Stimulated activated CD8-positive, alpha-beta memory T cell treated with anti-CD3 and anti-CD28 coated beads, Interleukin-4, amount 100 ng/mL, for 1 hour (primary cell): ENCODE data around the gene RIT1.
"Not testable (repeated sequence)": the region's sequence is repeated elsewhere in the genome, so short reads cannot be mapped to it uniquely, and the experiment has no call there.

ENCODE experiments used
- DNase-seq, 2 donors: peaks; one replicate each; pipeline ENCODE4 v3.0.0-alpha.2; 2020; ENCODE audit warnings: low read depth in 2 of 2, low spot score in 1 of 2

RIT1 gene

DNA sequence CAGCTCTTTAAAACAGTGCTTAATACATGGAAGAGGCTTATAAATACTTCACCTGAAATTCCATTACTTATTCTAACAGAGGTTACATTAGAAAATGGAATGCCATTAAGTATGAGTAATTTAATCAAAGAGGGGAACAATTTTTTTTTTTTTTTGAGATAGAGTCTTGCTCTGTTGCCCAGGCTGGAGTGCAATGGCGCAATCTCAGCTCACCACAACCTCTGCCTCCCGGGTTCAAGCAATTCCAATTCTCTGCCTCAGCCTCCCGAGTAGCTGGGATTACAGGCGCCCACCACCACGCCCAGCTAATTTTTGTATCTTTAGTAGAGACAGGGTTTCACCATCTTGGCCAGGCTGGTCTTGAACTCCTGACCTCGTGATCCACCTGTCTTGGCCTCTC lies 15.5 kb downstream of the RIT1 start:
- DNase-seq: not testable (repeated sequence)

DNA sequence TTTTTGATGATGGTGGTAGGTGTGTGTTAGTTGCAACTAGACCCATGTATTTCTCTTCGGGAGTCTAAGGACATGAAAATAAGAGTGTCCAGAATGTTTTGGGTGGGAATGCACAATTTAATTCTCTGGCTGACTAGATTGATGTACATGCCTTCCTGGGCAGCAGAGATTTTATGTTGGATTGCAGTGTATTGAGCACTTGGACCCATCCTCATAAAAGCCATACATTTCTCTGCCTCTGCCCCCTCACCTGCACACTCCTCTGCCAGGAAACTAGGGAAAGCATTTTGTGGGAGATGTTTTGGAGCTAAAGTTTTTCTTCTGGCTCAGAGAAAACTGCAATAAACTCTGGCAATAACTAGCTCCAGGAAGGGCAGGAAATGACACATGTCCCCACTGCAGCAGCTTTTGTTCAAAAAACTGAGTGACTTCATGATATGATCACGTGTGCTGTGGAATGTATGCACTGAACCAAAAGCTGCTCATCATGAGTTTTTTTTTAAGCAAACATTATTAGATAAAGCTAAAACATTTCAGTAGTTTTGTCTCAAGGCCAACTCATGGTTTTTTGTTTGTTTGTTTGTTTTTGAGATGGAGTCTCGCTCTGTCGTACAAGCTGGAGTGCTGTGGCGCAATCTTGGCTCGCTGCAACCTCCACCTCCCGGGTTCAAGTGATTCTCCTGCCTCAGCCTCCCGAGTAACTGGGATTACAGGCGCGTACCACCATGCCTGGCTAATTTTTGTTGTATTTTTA lies 17.6 kb downstream of the RIT1 start:
- no peak for DNase-seq

DNA sequence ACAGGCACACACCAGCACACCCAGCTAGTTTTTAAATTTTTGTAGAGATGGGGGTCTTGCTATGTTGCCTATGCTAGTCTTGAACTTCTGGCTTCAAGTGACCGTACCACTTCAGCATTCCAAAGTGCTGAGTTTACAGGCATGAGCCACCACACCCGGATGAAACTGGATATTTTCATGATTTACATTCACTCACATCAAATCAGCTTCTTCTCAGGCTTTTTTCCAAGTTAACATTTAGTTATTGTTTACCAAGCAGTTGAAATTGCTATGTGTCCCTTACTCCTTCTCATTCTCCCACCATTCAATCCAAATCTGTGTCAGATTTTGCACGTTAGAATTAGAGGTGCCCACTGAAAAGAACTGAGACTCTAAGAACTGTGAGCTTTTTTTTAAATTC lies 18.4 kb downstream of the RIT1 start:
- no peak for DNase-seq

DNA sequence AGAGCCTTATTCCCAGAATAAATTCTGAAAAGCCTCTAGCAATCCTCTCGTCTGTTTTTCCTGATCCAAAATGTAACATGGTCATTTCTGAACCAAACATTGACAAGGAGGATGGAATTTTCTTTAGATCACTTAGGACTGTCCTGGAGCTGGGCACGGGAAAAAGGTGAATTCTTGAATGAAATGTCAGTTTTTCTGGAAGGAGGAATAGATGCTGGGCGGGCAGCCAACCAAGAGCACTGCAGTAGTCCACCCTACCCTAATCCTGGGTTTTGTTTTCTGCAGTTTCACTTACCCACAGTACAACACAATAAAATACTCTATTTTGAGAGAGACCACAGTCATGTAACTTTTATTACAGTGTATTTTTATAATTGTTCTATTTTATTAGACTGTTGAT lies 20.9 kb downstream of the RIT1 start:
- DNase-seq: no peak

DNA sequence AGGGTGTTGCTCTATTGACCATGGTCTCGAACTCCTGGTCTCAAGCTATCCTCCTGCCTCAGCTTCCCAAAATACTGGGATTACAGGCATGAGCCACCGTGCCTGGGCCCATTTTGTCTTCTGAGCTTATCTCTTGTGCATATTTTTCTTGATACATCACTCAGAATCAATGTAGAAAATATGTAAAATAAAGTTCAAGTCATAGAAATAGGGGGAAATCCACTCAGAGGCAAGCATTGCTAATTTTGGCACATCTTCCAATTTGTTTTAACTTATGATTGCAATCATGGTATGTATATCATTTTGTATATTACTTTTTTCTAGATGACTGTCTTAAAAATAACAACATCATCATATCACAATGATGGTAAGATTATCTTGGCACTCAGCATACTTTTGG lies 21.6 kb downstream of the RIT1 start:
- no peak for DNase-seq

DNA sequence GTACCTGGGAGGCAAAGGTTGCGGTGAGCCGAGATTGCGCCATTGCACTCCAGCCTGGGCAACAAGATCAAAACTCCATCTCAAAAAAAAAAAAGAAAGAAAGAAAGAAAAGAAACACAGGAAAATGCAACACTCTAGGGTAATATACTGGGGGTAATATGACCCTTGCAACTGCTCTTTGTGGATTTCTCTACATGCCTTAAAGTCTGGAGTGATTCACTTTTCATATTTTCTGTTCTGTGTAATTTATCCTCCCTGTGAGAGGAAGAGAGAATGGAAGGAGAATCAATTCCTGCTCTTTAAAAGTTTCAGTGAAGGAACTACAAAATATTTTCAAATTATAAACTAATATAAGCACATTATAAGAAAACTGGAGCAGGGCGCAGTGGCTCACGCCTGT lies 22.7 kb downstream of the RIT1 start:
- DNase-seq: no peak

DNA sequence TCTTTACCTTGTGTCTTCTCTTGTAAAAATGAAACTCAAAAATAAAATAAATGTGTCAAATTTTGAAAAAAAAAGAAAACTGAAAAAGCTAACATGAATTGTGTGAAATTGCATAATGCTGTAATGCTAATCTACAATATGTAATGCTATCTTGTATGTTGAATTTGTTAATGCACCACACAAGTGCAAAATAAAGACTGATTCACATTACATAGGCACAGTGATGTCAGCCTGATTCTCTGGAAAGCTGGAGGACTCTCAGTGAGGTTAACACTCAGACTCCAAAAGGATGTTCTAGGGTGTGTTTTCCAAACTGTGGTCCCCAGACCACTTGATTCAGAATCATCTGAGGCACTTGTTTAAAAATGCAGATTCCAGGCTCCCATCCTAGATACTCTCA lies 26.2 kb downstream of the RIT1 start:
- no peak for DNase-seq

DNA sequence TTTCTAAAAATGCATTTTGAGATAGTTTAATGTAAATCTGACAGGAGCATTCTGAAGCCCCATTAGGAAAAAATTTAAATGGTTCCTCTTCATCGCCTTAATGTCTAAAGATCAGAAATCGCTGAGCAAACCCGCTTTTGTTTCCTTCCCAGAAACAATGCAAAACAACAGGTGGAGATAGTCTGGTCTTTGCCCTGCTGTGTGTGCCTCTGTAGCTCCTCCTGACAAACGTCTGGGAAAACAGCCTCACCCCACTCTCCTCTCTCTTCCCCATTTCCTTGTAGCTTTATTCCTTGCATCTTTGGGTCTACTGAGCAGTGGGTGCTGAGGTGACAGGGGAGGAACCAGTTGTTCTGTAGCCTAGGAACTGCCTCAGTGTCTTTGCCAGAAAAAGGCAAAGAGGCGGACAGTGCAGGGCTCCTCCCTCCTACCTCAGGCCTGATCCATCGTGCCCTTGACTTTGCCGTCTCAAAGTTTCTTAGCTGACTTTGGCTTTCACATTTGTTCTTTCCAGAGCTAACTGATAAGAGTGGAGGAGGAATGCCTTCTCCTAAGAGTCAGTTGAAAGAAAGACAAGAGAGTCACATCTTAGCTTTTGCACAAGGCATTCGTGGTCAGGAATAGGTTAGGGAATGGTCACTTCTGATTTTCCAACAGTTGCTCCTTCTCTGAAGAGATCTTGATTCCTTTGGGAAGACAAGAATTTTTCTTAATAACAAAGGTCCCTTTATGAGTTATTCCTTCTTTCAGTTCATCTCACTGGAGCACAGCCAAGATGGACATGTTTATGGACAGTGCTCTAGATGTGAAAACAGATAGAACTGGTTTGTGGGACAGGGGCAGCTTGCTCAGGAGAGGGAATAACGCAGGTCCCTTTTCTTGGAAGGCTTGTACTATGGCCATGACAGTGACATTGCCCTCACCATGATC lies 26.9 kb downstream of the RIT1 start:
- DNase-seq: no peak

DNA sequence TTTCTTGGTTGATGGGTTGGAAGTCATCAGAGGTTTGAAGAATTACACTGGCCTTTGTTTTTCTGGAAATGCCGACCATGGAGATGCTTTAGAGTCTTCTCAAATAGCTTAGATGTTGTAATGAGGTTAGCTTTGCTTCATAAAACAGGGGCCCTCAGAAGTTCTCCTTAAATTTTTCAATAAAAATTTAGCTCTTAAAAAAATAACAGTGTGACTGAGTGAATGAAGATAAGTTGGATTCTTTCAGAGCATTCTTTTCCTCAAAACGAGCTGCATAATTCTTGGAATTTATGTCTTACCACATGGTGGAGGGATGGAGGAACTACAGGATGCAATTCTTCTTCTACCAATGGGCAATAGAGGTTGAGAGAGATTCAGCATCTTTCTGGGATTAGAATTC lies 28.4 kb downstream of the RIT1 start:
- DNase-seq: no peak

DNA sequence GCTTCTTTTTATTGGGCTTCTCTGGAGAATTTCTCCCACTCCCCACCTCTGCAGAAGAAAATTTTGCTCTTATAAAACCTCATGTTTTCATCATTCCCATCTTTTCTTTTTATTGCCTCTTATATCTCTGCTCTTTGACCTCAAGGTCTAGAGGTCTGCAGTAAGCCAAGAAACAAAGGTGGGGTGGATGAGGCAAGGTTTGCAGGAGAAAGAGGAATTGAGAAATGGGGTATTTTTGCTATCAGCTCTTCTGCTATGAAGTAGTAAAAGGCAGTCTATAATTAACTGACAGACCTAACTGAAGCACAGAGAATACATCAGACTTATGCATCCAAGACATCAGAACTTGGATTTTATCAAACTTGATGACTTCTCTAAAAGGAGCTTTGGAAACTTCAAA lies 28.9 kb downstream of the RIT1 start:
- DNase-seq: no peak

DNA sequence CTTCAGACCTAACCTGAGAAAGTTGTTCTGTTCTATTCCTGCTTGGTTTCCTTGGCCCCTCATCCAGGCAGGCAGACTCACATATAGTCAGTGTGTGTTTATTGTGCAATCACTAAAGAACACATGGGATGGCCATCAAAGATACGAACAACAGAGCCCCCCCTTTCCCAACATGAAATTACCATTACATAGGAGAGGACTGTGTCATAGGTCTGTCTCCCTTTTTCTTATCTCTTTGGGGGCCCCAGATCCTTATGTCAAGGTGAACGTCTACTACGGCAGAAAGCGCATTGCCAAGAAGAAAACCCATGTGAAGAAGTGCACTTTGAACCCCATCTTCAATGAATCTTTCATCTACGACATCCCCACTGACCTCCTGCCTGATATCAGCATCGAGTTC lies 30.2 kb downstream of the RIT1 start:
- DNase-seq: no peak

DNA sequence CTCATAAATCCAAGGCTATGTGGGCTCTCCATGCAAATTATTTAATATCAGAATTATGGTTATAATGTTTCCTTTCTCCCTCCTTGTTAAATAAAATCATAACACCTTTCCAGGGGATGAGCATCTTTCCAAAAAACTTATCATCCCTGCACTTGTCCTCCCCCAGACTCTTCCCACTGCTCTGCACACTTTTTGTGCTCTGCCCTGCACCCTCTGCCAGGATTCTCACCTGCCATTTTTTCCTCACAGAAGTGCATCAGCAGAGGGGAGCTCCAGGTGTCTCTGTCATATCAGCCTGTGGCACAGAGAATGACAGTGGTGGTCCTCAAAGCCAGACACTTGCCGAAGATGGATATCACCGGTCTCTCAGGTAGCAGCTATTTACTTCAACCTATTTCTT lies 30.9 kb downstream of the RIT1 start:
- DNase-seq: no peak

DNA sequence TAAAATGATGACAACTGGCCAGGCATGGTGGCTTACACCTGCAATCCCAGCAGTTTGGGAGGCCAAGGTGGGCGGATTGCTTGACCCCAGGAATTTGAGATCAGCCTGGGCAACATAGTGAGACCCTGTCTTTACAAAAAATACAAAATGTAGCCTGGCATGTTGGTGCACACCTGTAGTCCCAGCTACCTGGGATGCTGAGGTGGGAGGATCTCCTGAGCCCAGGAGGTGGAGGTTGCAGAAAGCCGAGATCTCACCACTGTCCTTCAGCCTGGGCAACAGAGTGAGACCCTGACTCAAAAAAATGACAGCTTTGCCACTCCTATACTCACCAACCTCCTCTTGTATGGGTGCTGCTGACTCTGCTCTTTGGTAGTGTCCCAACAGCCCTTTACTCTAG lies 33.2 kb downstream of the RIT1 start:
- no peak for DNase-seq

DNA sequence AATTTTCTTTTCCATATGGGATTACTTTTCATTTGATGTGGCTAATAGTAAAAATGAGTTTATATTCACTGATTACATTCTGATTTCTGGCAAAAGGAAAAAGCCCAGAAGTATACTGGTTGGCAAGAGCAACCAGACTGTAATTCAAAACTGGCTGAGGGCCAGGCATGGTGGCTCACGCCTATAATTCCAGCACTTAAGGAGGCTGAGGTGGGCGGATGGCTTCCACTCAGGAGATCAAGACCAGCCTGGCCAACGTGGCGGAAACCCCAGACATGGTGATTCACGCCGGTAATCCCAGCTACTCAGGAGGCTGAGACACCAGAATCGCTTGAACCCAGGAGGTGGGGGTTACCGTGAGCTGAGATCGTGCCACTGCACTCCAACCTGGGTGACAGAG lies 37.3 kb downstream of the RIT1 start:
- no peak for DNase-seq

DNA sequence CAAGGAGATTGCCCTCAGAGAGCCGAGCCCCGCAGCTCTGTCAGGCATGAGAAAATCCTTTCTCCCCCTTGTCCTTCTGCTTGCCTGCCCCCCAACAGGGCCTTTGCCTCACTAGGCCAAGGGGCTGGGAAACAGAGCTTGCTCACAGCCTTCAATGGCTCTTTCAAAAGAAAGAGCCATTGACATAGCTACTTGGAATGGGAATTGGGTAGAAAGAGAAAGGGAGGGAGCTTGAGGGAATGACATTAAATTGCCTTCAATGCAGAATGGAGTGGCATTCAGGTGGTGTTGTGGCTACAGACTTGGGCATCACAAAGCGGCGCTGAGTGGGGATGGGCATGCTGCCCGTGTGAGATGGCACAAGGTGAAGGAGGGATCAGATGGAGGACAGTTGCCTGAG lies 38.6 kb downstream of the RIT1 start:
- DNase-seq: no peak

DNA sequence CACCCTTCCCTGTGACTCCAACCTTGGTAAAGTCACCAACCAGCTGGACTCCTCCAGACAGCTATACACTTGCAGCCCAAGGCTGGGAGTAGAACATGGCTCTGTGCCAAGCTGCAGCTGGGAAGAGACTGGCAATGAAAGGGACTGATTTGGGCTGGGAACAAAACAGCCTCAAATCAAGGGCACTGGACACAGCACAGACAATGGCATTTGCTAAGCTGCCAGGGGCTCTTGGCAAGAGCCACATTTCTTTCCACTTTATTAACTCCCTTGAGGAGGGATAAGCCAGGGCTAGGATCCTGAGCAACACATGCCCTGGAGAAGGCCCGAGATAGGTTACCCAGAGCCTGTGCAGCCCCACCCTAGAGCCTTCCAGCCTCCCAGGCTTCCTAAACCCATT lies 39.8 kb downstream of the RIT1 start:
- DNase-seq: no peak

DNA sequence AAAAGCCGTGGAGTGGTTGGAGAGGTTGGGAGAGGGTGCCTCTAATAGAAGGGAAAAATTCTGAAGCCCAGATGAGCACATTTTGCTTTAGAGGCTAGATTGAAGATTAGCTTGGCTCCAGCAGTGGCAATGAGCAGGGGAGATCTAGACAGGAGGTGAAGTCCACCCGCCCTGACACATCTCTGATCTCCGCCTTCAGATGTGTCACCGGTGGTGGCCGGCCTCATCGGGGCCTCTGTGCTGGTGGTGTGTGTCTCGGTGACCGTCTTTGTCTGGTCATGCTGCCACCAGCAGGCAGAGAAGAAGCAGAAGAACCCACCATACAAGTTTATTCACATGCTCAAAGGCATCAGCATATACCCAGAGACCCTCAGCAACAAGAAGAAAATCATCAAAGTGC lies 43.4 kb downstream of the RIT1 start:
- DNase-seq: no peak

DNA sequence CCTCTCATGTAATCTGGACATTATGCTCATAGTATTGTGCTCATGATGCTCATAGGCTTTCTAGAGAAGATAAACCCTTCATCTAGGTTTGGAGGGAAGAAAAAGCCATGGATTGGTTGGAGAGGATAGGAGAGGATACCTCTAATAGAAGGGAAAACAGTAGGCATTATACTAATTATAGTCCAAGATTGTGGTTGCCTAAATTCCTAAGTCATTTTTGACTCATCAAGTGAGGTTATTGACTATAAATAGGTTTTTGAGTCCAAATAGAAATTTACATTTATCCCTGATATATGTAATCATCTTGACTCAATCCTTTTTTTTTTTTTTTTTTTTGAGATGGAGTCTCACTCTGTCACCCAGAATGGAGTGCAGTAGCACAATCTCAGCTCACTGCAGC lies 46.8 kb downstream of the RIT1 start:
- no peak for DNase-seq

DNA sequence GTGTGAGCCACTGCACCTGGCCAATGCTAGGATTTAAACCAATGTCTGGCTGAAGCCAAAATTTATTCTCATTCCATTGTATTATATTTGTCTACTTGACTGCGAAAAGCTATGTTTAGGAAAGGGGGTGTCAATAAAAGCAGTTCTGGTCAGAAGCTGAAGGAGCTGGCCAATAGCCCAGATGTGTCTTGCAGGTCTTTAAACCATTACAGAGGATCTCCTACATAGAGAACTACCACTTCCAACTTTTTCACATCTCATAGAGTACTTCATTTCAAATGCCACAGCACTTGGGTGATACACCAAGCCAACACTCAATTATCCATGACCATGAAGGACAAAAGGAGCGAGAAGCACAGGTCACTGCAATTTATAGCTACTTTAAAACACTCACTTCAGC lies 49.3 kb downstream of the RIT1 start:
- no peak for DNase-seq

DNA sequence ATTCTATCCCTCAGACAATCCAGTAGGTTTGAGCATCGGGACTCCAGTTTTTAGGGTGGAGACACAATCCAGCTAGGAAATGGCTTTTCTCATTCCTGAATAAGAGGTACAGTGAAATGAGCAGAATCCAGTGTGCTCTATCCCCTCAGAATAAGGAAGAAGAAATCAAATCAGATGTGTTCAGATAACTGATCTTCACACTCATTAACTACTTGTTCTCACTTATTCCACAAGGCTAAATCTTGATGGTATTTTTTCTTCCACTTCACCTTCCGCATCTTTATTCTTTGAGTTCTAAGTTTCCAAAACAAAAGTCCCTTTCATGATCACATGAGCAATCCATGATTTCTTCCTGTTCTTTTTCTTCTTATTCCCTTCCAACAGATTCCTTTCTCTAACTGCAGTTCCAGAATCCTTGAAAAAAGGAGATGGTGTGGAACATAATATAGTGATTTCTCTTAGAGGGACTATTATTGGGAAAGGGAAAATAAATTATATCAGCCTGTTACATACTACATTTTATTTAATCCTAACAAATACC lies 50.1 kb downstream of the RIT1 start:
- no peak for DNase-seq

DNA sequence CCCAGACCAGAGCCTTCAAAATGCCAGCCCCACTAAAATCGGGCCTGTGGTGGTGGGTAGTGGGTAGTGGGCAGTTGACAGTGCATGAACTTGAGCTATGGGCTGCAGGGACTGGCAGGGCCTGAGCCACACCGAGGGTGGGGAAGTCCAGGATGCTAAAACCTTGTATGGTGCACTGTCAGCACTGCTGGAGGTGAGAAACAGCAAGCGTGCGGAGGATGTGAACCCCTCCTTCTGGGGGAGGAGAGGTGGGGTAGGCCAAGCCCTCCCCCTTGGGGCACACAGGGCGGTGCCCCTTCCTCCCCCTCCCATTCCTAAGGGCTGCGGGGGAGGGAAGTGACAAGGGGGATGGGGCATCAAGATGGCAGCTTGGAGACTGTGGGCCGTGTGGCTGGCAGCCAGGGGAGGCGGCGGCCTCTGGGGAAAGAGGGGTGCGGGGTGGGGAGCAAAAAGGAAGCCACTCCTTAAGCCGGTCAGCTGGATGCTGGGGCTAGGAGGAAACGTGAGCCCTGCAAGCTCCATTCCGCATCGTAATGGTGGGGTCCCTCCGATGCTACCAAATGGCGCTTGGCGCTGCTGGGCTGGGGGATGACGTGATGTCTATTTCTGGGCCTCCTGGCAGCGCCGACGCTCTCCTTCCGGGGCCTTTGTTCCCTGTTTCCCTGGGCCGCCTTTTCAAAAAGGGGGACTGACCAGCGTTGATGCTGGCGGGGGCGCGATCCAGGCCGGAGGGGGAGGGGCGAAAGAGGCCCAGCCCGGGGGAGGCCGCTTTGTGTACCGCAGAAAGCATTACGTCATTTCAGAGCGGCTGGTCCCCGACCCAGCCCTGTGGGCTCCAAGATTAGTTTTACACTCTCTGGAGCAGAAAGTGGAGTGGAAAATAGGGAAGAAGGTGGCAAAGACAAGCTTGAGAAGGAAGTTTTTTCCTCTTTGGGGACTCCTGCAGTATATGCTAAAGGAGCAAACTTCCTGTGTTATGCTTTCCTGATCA lies 51.0 kb downstream of the RIT1 start:
- peak; percentile 6 to 21 for DNase-seq
